Measurements from ENCODE around the gene DUSP1. TPM values are rescaled to one million over a fixed set of nuclear protein-coding genes. Genes with fewer than 3 reads are reported as not detected.
"Not testable (repeated sequence)": the region's sequence is repeated elsewhere in the genome, so short reads cannot be mapped to it uniquely, and the experiment has no call there.

DUSP1 gene
- total RNA-seq, 1 experiment from 2014 or later: 275 TPM

DNA sequence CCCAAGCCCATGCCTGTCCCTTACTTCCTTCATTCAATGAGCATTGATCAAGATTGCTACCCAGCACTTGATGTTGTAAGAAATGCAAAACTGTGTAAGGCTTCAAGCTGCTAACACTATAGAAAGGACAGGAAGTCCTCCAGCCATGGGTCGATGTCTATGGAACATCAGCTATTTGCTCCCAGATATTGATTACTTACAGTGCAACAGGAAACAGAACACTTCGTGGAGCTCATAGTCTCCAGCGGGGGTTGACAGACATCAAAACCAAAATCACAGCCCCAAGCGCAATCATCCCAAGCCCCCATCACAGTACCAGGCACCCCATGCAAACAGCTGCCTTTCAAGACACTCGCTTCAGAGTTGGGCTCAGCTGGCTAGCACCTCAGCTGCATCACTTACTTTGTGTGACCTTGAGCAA lies 26.8 kb upstream of the DUSP1 start:
- no peak for DNase-seq (ENCODE audit: low spot score)

DNA sequence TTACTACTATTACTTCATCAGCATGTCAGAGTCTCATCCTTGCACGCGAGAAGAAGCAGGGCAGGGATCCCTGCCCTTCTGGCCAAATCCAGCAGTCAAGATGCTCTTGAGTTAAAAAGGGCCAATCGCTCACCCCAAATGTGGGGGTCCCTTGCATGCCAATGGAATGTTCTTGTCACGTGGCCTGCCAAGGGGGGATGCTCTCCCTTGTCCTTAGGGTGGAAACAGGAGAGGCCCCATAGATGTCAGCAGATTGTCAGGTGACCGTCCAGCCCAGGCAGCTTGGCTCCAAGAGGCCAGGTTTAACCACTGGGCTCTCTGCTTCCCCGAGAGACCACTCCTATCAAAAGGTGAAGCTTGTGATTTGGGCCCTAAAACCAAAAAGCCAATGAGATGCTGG lies 25.3 kb upstream of the DUSP1 start:
- DNase-seq (ENCODE audit: low spot score): no peak

GRCh38 chr5:172795318-172795977 lies 24.5 kb upstream of the DUSP1 start:
- DNase-seq (ENCODE audit: low spot score): no peak

GRCh38 chr5:172793577-172794488 lies 22.8 kb upstream of the DUSP1 start:
- DNase-seq (ENCODE audit: low spot score): no peak

- DNase-seq (ENCODE audit: low spot score): no peak
These were observed 21.9 kb upstream of the DUSP1 start for GRCh38 chr5:172792701-172793570.

GRCh38 chr5:172791726-172792445 lies 20.9 kb upstream of the DUSP1 start:
- DNase-seq (ENCODE audit: low spot score): no peak

- DNase-seq (ENCODE audit: low spot score): no peak
These were observed 20.3 kb upstream of the DUSP1 start for GRCh38 chr5:172791286-172791685.

GRCh38 chr5:172790496-172790889 lies 19.5 kb upstream of the DUSP1 start:
- no peak for DNase-seq (ENCODE audit: low spot score)

DNA sequence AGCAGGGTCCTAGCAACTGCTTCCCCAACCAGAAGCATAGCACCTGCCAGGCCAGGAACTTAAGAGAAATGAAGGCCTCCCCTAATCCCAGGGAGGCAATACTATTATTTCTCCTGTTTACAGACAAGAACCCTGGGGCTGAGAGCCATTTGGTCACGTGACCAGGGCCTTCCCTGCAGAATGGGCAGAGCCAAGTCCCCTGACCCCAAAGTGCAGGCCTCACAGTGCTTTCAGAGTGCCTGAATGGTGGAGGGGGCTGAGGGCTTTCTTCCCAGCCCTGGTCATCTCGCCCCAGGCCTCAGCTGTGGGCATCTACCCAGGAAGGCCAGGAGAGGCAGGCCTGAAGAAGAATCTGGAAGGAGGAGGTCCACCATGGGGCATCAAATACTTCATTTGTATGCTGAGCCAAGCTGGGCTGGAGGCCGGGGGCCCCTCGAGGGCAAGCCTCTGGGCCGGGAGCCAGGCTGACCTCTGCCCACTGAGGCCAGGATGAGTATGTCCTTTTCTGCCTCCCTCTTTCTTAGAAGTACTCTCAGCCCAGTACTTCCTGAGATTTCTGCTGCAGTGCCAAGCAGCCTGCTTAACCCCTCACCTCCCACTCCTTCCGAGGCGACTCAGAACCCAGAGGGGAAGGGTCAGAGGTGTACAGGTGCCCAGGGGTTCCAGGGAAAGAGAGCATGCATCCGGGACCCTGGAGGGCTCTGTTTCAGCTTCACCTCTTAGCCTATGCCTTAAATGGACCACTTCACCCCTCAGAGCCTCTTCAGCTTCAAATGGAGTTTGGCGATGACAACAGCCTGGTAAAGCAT lies 18.9 kb upstream of the DUSP1 start:
- no peak for DNase-seq (ENCODE audit: low spot score)

DNA sequence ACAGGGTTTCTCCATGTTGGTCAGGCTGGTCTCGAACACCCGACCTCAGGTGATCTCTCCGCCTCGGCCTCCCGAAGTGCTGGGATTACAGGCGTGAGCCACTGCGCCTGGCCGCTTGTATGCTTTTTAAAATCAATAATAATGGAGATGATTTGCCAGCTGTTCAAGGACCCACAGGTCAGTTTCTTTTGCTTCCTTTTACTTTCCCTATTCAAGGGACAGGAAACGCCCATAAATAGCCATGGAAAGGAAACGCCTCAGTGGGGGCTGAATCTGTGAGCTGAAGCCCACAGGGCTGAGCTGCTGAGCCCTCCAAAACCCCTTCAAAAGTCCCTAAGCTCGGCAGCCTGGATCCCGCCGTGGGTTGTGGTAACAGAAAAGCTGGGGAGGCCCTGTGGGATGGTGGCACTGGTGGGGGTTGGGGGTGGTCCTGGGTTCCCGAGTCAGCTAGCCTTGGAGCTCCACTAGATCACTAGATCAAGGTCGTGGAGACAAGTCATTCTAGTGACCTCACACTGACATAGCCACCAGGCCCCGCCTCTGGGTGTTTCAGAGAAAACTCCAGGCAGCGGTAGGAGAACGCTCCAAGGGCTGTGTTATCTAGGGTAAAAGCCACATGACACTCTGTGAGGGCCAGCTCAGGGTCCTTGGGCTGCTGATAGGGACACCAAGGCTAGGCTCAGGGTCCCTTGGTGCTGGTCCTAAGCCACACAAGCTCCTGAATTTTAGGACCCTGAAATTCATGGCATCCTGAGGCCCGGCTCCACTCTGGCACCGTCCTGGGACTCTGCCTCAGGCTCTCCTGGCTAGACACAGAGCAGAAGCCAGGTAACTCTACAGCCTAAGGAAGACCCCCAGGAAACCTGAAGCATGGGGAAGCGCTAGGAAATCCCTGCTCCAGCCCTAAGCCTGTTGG lies 18.0 kb upstream of the DUSP1 start:
- no peak for DNase-seq (ENCODE audit: low spot score)

DNA sequence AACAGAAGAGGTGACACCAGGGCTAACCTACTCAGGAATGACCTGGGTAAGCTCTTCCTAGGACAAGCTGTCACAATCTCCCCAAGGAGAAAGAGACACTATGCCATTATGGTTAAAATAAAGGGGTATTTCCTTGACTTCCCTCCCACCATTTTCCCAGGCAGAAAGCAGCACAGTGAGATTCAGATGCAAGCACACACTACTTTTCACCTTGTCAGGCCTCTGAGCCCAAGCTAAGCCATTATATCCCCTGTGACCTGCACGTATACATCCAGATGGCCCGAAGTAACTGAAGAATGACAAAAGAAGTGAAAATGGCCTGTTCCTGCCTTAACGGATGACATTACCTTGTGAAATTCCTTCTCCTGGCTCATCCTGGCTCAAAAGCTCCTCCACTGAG lies 16.5 kb upstream of the DUSP1 start:
- not testable (repeated sequence) for DNase-seq (ENCODE audit: low spot score)

DNA sequence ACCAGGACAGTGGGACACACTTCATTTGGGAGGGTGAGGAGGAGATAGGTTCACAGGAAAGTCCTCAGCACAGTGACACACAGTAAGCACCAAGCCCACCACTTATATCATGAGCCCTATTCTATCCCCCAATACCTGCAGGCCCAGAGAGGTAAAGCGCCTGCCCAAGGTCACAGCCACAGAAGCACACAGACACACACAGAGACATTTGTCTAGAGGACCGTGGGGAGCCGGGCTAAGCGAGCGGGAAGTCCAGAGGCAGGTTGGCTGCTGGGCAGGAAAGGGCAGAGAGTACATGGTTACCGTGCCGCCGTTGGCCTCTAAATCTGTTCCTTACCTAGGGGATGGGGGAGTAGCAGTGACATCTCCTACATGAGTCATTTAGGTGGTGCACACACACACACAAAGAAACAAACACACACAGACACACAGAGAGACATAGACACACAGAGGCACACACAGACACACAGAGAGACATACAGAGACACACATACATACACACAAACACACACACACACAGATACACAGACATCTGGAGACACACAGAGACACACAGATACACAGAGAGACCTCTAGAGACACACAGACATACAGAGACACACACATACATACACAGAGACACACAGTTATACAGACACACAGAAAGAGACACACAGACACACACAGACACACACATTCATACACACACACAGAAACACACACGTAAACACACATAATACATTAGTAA lies 15.9 kb upstream of the DUSP1 start:
- DNase-seq (ENCODE audit: low spot score): no peak

- DNase-seq (ENCODE audit: low spot score): no peak
These were observed 14.6 kb upstream of the DUSP1 start for GRCh38 chr5:172785429-172786088.

DNA sequence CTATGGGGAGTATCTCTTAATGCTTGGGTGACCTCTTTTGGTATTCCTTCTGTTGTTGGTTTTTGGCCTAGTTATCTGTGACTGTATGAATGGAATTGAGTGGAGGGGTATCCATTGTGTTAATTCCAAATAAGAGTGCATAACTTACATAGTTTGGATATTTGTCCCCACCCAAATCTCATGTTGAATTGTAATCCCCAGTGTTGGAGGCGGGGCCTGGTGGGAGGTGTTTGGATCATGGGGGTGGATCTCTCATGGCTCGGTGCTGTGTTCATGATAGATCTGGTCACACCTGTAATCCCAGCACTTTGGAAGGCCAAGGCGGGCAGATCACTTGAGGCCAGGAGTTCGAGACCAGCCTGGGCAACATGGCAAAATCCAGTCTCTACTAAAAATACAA lies 13.2 kb upstream of the DUSP1 start:
- DNase-seq (ENCODE audit: low spot score): not testable (repeated sequence)

DNA sequence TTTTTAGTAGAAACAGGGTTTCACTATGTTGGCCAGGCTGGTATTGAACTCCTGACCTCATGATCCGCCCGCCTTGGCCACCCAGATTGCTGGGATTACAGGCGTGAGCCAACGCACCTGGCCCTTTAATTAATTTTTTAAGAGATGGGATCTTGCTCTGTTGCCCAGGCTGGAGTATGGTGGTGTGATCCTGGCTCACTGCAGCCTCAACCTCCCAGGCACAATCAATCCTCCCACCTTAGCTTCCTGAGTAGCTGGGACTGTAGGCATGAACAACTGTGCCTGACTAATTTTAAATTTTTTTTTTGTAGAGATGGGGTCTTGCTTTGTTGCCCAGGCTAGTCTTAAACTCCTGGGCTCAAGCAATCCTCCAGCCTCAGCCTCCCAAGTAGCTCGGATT lies 12.3 kb upstream of the DUSP1 start:
- not testable (repeated sequence) for DNase-seq (ENCODE audit: low spot score)

- DNase-seq (ENCODE audit: low spot score): peak; percentile 61
These were observed 11.4 kb upstream of the DUSP1 start for GRCh38 chr5:172782169-172783039.

- no peak for DNase-seq (ENCODE audit: low spot score)
These were observed 8.8 kb upstream of the DUSP1 start for GRCh38 chr5:172779691-172780341.

Data from HT-29 (cell line).